ENCODE data around the gene ULBP3. TPM values are rescaled to one million over a fixed set of nuclear protein-coding genes. Genes with fewer than 3 reads are reported as not detected.

Gene ULBP3
- total RNA-seq, 4 donors from 2014 or later = 7.3 TPM; not detected in 3

DNA sequence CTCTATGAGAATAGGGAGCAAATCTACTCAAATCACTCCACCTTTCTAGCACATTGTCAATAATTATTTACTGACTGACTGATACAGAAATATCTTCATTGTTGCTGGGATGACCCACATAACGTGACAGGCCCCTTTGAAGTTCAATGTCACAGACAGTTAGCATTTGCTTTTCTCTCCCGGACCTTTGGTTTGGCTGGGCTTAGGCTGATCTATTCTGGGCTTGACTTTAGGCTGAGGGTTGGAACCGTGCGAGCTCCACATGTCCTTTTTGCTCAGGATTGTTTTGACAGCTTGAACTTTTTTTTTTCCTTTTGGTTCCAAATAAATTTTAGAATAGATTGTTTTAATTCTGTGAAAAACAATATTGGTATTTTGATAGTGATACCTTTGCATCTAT is 12.0 kb downstream of the ULBP3 start:
- TF ChIP-seq POLR2A (IDR thresholded peaks at IDR 0.05) = no peak
- TF ChIP-seq POLR2AphosphoS5 (IDR thresholded peaks at IDR 0.05) = no peak
- no peak for TF ChIP-seq EP300 (IDR thresholded peaks at IDR 0.05)
- TF ChIP-seq, protein P1, sequence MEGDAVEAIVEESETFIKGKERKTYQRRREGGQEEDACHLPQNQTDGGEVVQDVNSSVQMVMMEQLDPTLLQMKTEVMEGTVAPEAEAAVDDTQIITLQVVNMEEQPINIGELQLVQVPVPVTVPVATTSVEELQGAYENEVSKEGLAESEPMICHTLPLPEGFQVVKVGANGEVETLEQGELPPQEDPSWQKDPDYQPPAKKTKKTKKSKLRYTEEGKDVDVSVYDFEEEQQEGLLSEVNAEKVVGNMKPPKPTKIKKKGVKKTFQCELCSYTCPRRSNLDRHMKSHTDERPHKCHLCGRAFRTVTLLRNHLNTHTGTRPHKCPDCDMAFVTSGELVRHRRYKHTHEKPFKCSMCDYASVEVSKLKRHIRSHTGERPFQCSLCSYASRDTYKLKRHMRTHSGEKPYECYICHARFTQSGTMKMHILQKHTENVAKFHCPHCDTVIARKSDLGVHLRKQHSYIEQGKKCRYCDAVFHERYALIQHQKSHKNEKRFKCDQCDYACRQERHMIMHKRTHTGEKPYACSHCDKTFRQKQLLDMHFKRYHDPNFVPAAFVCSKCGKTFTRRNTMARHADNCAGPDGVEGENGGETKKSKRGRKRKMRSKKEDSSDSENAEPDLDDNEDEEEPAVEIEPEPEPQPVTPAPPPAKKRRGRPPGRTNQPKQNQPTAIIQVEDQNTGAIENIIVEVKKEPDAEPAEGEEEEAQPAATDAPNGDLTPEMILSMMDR (IDR thresholded peaks at IDR 0.05) = no peak
- Histone ChIP-seq H3K27ac (no peak overlapping the region), H3K9me3 (no peaks in the 10 kb centered on the region), H3K4me3 (no peak overlapping the region), H3K4me1 (no peaks in the 10 kb centered on the region), H3K27me3 (peaks cover 61% of the 10 kb centered on the region), H3K36me3 (no peaks in the 10 kb centered on the region)
- ATAC-seq = no peak
- WGBS, 2 donors (ENCODE audit: low coverage in 1 of 2) = 35 to 59% methylated on average over 4 of the region's 4 CpGs

DNA sequence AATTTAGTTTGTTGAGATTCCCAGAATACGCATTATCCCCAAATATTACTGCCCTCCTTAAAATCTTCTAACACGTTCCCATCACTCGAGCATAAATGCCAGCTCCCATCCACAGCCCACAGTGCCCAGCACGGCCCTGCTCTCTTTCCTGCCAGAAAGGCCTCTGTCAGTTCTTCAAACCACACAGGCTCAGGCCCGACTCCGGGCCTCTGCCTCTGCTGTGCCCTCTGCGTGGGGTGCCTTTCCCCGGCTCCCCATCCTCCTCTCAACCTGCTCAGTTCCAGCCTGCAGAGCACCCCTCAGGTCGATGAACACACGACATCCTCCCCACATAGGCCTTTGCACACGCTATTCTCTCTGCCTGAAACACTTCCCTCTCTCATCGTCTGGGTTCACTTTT is 12.8 kb downstream of the ULBP3 start:
- Histone ChIP-seq H3K4me1 (no peaks in the 10 kb centered on the region), H3K36me3 (no peaks in the 10 kb centered on the region), H3K27me3 (peaks cover 63% of the 10 kb centered on the region)

DNA sequence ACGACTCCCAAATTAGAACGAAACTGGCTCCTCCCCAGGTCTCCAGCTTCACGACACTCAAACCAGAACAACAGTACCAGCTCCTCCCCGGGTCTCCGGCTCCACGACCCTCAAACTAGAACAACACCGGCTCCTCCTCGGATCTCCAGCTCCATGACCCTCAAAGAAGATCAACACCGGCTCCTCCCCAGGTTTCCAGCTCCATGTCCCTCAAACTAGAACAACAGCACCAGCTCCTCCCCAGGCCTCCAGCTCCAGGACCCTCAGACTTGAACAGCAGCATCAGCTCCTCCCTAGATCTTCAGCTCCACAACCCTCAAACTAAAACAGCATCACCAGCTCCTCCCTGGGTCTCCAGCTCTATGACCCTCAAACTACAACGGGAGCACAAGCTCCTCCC is 13.8 kb downstream of the ULBP3 start:
- WGBS, 2 donors (ENCODE audit: low coverage in 1 of 2) = 77% methylated on average over 9 of the region's 10 CpGs; no CpG with 5 or more reads in 1 of the 2 donors
- H3K4me1 ChIP-seq = no peaks in the 10 kb centered on the region
- TF ChIP-seq POLR2A (IDR thresholded peaks at IDR 0.05) = no peak
- TF ChIP-seq, protein P1 (IDR thresholded peaks at IDR 0.05) = no peak
- TF ChIP-seq POLR2AphosphoS5 (IDR thresholded peaks at IDR 0.05) = no peak
- no peak for TF ChIP-seq EP300 (IDR thresholded peaks at IDR 0.05)
- no peak overlapping the region for H3K27ac ChIP-seq
- H3K4me3 ChIP-seq = no peak overlapping the region
- no peaks in the 10 kb centered on the region for H3K36me3 ChIP-seq
- peaks cover 63% of the 10 kb centered on the region for H3K27me3 ChIP-seq
- H3K9me3 ChIP-seq = no peaks in the 10 kb centered on the region
- no peak for ATAC-seq

More for the DNA sequence above, 12.8 kb downstream of the ULBP3 start:
- 72 to 73% methylated on average over 7 to 12 of the region's 12 CpGs for WGBS, 2 donors (ENCODE audit: low coverage in 1 of 2)
- ATAC-seq = no peak
- Histone ChIP-seq H3K4me3 (no peak overlapping the region), H3K27ac (no peak overlapping the region), H3K9me3 (no peaks in the 10 kb centered on the region)
- no peak for TF ChIP-seq EP300 (IDR thresholded peaks at IDR 0.05)
- no peak for TF ChIP-seq POLR2A (IDR thresholded peaks at IDR 0.05)
- TF ChIP-seq, protein P1 (IDR thresholded peaks at IDR 0.05) = no peak

DNA sequence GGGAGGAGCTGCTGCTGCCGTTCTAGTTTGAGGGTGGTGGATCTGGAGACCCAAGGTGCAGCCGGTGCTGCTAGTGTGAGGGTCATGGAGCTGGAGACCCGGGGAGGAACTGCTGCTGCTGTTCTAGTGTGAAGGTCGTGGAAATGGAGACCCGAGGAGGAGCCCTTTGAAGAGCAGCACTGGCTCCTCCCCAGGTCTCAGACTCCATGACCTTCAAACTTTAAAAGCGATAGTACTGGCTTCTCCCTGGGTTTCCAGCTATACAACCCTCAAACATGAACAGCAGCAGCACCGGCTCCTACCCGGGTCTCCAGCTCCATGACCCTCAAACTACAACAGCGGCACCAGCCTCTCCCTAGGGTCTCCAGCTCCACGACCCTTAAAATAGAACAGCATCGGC is 15.5 kb downstream of the ULBP3 start:
- no peaks in the 10 kb centered on the region for H3K4me1 ChIP-seq
- peaks cover 62% of the 10 kb centered on the region for H3K27me3 ChIP-seq
- no peak overlapping the region for H3K4me3 ChIP-seq
- ATAC-seq = no peak
- 84 to 90% methylated on average over 5 to 6 of the region's 11 CpGs for WGBS, 2 donors (ENCODE audit: low coverage in 1 of 2)
- H3K36me3 ChIP-seq = no peaks in the 10 kb centered on the region
- H3K9me3 ChIP-seq = no peaks in the 10 kb centered on the region
- TF ChIP-seq EP300 (IDR thresholded peaks at IDR 0.05) = no peak
- TF ChIP-seq, protein P1 (IDR thresholded peaks at IDR 0.05) = no peak
- no peak for TF ChIP-seq POLR2AphosphoS5 (IDR thresholded peaks at IDR 0.05)
- no peak overlapping the region for H3K27ac ChIP-seq

DNA sequence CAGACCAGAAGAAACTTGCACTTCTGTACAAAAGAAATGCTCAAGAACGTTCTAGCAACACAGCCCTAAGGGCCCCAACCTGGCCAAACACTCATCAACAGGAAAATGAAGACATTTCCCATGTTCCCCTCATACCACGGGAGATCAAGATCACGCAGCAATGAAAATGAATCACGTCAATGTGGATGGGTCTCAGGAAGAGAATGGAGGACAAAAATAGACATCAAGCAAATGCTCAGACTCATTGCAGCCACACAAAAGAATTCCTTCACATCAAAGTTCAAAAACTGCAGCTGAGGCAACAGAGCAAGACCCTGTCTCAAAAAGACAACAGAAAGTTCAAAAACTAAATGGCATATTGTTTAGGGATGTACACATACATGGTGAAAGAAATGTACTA is 18.1 kb downstream of the ULBP3 start:
- no peak for TF ChIP-seq POLR2A (IDR thresholded peaks at IDR 0.05)
- no peak for TF ChIP-seq POLR2AphosphoS5 (IDR thresholded peaks at IDR 0.05)
- TF ChIP-seq, protein P1 (IDR thresholded peaks at IDR 0.05) = no peak
- TF ChIP-seq EP300 (IDR thresholded peaks at IDR 0.05) = no peak
- H3K36me3 ChIP-seq = no peaks in the 10 kb centered on the region
- no peak overlapping the region for H3K4me3 ChIP-seq
- H3K4me1 ChIP-seq = no peaks in the 10 kb centered on the region
- H3K27me3 ChIP-seq = peaks cover 51% of the 10 kb centered on the region
- H3K27ac ChIP-seq = no peak overlapping the region
- WGBS, 2 donors (ENCODE audit: low coverage in 1 of 2) = 41% methylated on average over 4 of the region's 4 CpGs
- ATAC-seq = no peak
- H3K9me3 ChIP-seq = no peaks in the 10 kb centered on the region

Data from gastroesophageal sphincter (tissue), 4 donors.